AG04449 (cell line): ENCODE measurements around the gene RRM1.
"Not testable (repeated sequence)": the region's sequence is repeated elsewhere in the genome, so short reads cannot be mapped to it uniquely, and the experiment has no call there.

Experiments
- CTCF ChIA-PET: fragments of 350-600 bp; formaldehyde crosslinking; extraction: SDS; loops from one replicate; lab custom pipeline; 2021; ENCODE audit warnings: antibody characterized with exemption; lab: Yijun Ruan, JAX
- POLR2A ChIA-PET: fragments of 400-600, 350-600 bp; formaldehyde crosslinking; extraction: SDS; loops from one replicate; lab custom pipeline; 2020; ENCODE audit warnings: antibody characterized with exemption, inconsistent platforms; lab: Yijun Ruan, JAX
- DNase-seq: peaks from one replicate; pipeline ENCODE4 v3.0.0-alpha.2; 2010; ENCODE audit warnings: low read depth, low spot score
- H3K4me3 ChIP-seq: 2 replicates; pipeline ENCODE4 v1.5.1; 2011; ENCODE audit warnings: low read depth, mild to moderate bottlenecking, control low read depth, low read length
- TF ChIP-seq, protein P1 (sequence below): IDR thresholded peaks from one replicate; pipeline ENCODE4 v1.5.1; 2011; ENCODE audit warnings: mild to moderate bottlenecking, moderate library complexity, low read length, control low read depth, inconsistent platforms; ENCODE audit not compliant: insufficient read depth; ENCODE audit errors: missing control alignments

Gene RRM1

DNA sequence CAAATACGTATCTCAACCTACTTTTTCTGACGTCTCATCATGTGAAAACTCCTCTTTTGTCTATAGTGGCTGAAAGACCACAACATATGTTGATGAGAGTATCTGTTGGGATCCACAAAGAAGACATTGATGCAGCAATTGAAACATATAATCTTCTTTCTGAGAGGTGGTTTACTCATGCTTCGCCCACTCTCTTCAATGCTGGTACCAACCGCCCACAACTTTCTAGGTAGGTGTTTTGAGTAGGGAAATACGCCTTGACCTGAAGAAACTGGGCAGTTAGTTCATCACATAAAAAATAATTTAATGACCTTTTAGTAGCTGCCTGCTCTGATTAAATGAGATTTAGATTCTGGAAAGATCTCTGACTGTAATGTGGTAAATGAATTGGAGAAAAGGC is 17.2 kb downstream of the RRM1 start:
- TF ChIP-seq, protein P1, sequence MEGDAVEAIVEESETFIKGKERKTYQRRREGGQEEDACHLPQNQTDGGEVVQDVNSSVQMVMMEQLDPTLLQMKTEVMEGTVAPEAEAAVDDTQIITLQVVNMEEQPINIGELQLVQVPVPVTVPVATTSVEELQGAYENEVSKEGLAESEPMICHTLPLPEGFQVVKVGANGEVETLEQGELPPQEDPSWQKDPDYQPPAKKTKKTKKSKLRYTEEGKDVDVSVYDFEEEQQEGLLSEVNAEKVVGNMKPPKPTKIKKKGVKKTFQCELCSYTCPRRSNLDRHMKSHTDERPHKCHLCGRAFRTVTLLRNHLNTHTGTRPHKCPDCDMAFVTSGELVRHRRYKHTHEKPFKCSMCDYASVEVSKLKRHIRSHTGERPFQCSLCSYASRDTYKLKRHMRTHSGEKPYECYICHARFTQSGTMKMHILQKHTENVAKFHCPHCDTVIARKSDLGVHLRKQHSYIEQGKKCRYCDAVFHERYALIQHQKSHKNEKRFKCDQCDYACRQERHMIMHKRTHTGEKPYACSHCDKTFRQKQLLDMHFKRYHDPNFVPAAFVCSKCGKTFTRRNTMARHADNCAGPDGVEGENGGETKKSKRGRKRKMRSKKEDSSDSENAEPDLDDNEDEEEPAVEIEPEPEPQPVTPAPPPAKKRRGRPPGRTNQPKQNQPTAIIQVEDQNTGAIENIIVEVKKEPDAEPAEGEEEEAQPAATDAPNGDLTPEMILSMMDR: no peak
- CTCF ChIA-PET: no interaction called here
- no peak for DNase-seq
- H3K4me3 ChIP-seq: no peak overlapping the region
- POLR2A ChIA-PET: no interaction called here

DNA sequence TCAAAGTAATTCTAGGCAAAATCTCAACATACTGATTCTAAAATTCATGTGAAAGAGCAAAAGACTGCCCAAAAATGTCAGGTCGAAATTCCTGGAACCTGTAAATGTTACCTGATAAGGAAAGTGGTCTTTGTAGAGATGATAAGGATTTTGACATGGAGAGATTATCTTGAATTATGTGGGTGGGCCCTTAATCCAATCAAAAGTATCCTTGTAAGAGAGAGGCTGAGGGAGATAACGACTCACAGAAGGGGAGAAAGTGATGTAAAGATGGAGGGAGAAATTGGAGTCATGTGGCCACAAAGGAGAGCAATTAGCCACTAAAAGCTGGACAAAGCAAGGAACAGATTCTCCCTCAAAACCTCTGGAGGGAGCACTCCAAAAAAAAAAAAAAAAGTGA is 20.5 kb downstream of the RRM1 start:
- ChIA-PET POLR2A (no interaction called here), CTCF (no interaction called here)
- no peak overlapping the region for H3K4me3 ChIP-seq
- TF ChIP-seq, protein P1: no peak
- DNase-seq: no peak

DNA sequence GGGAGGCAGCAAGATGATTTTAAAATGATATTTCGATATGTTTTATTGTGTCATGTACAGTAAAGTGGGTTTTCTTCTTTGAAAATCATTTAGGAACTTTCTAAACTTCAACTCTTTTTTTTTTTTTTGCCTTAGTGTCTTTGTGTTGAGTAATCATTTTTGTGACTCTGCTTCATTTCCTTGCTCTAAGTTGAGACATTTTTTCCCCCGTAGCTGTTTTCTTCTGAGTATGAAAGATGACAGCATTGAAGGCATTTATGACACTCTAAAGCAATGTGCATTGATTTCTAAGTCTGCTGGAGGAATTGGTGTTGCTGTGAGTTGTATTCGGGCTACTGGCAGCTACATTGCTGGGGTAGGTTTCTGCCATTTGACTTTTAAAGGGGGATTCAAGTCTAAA is 23.5 kb downstream of the RRM1 start:
- DNase-seq: no peak
- ChIA-PET POLR2A (no interaction called here), CTCF (interaction anchor here (1.9 kb wide), 1 partner anchor 15 kb away, joined by 5 read pairs; no protein-coding TSS in a partner anchor)
- H3K4me3 ChIP-seq: no peak overlapping the region
- TF ChIP-seq, protein P1: no peak

DNA sequence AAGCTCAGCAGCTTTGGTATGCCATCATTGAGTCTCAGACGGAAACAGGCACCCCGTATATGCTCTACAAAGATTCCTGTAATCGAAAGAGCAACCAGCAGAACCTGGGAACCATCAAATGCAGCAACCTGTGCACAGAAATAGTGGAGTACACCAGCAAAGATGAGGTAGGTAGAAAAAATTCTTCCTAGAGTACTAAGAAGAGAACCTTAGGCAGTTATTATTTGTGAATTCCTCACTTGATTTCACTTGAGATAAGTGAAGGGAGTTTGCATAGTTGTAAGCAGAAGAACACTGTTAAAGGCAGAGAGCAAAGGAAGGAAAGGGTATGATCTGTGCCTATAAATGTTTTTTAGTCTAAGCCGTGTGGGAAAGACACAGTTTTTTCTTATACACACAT is 28.6 kb downstream of the RRM1 start:
- no peak overlapping the region for H3K4me3 ChIP-seq
- TF ChIP-seq, protein P1: no peak
- no peak for DNase-seq
- POLR2A ChIA-PET: no interaction called here
- CTCF ChIA-PET: interaction anchor here (1.5 kb wide), 1 partner anchor 269 kb away, joined by 3 read pairs; no protein-coding TSS in a partner anchor

DNA sequence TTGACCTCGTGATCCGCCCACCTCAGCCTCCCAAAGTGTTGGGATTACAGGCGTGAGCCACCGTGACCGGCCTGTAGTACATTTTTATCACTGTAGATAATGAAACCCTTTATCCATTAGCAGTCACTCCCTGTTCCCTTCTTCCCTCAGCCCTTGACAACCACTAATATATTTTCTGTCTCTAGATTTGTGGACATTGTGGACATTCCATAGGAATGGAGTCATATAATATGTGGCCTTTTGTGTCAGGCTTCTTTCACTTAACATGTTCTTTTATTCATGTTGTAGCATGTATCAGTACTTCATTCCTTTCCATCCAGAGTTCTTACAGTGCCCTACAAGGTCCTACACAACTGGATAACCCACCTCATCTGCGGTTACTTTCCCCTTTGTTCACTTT is 30.5 kb downstream of the RRM1 start:
- ChIA-PET POLR2A (interaction anchor here (0.7 kb wide), 1 partner anchor 292 kb away, joined by 5 read pairs; no protein-coding TSS in a partner anchor), CTCF (interaction anchor here (1.3 to 1.4 kb wide), 2 partner anchors 52 to 61 kb away, joined by 3 to 4 read pairs; no protein-coding TSS in a partner anchor)
- TF ChIP-seq, protein P1: no peak
- no peak for DNase-seq
- H3K4me3 ChIP-seq: no peak overlapping the region

DNA sequence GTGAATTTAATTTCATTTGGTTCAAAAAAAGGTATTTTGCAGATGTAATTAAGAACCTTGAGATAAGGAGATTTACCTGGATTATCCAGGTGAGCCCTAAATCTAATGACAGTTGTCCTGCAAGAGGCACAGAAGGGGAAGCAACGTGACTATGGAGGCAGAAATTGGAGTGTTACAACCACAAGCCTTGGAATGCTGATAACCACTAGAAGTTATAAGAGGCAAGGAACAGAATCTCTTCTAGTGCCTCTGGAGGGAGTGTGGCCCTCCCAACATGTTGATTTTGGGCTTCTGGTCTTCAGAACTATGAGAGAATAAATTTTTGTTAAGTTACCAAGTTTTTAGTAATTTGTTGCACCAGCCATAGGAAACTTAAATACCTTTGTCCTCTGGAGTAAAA is 32.8 kb downstream of the RRM1 start:
- TF ChIP-seq, protein P1: no peak
- no peak overlapping the region for H3K4me3 ChIP-seq

DNA sequence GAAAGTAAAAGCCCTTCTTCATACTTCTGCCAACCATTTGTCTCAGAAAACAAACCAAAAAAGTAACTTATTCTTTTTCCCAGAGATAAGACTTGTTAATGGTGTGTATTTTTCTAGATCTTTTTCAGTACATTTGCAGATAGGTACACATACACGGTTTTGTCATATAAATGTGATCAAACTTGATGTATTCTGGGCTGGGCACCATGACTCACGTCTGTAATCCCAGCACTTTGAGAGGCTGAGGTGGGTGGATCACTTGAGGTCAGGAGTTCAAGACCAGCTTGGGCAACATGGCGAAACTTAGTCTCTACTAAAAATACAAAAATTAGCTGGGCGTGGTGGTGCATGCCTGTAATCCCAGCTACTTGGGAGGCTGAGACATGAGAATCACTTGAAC is 35.6 kb downstream of the RRM1 start:
- DNase-seq, H3K4me3 ChIP-seq, POLR2A ChIA-PET, CTCF ChIA-PET: not testable (repeated sequence)

More for the DNA sequence above, 32.8 kb downstream of the RRM1 start:
- CTCF ChIA-PET: no interaction called here
- POLR2A ChIA-PET: no interaction called here
- DNase-seq: no peak
